NCI-H128 (cell line): ENCODE data around the gene C6orf47.

Experiments
- DNase-seq: peaks from one replicate; lab custom pipeline; 2025; ENCODE audit not compliant: unreplicated experiment; lab: John Stamatoyannopoulos, UW

Gene C6orf47

GRCh38 chr6:31615748-31616147 lies 44.8 kb downstream of the C6orf47 start:
- DNase-seq = no peak

- no peak for DNase-seq
Observed at GRCh38 chr6:31614684-31615578, 45.6 kb downstream of the C6orf47 start, which contains the start of gene AIF1. AIF1 (plus strand) TSS chr6:31615234; CDS start chr6:31615330, 96 bp downstream.

GRCh38 chr6:31614075-31614619 lies 46.4 kb downstream of the C6orf47 start:
- no peak for DNase-seq

- no peak for DNase-seq
Observed at GRCh38 chr6:31610968-31611367, 49.6 kb downstream of the C6orf47 start.

- DNase-seq = no peak
Observed at GRCh38 chr6:31609519-31610406, 50.8 kb downstream of the C6orf47 start.
